Measurements from ENCODE around the gene DGKB.
"Not testable (repeated sequence)": the region's sequence is repeated elsewhere in the genome, so short reads cannot be mapped to it uniquely, and the experiment has no call there.

Gene DGKB

DNA sequence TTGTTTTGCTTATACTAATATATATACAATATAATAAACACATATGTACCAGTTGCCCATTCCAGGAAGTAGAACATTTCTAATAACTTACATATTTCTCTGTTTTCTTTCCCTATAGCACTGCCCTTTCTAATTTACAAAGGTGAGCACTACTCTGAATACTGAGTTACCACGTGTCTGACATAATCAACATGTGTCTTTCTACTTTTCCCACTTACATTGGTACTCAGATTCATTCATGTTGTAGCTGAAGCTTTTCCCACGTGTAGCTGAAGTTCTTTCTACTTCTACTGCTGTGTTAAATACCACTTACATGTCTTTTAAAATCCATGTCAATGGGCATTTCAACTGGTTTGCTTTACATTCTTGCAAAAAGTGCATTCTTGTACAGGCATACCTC is 317.3 kb downstream of the DGKB start:
- no peak for DNase-seq (ENCODE audit: low read depth, low spot score)

- no peak for DNase-seq (ENCODE audit: low read depth, low spot score)
Measured at GRCh38 chr7:14583518-14583917, 319.0 kb downstream of the DGKB start.

DNA sequence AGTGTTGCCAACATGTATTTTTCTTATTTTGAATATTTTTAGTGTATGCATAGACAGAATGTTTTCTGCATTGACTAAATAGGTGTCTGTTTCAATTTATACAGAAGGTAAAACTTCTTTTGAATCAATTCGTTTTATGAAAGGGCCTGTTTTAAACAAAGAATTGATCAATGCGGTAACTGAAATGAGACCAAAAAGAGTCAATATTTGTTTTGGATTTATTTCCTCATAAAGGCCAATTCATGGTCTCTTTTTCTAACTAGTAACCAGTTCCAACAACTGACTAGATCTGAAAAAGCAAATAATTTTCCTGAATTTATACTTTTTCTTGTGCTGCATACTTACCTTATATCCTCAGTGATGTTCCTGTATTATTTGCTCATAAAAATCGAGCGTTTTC is 320.5 kb downstream of the DGKB start:
- DNase-seq (ENCODE audit: low read depth, low spot score), result no peak

- no peak for DNase-seq (ENCODE audit: low read depth, low spot score)
Measured at GRCh38 chr7:14579971-14580370, 322.6 kb downstream of the DGKB start.

GRCh38 chr7:14576578-14576977 is 326.0 kb downstream of the DGKB start:
- DNase-seq (ENCODE audit: low read depth, low spot score), result no peak

- DNase-seq (ENCODE audit: low read depth, low spot score), result no peak
Measured at GRCh38 chr7:14570750-14571607, 331.6 kb downstream of the DGKB start.

DNA sequence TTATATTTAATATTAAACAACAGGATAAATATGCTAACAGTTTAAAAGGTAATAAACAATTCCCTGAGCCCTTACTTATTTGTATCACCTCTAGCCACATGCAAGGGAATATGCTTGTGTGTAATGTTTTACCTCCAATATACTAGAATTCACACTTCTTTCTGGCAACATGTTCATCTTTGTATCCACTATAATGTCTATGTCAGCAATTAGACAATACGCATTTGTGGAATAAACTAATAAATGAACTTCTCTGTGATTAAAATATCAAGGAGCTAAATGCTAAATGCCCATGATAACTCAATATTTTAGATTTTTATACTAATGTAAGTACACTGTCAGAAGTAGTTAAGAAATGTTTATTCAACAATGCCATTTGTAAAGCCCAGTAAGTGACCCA is 350.5 kb downstream of the DGKB start:
- DNase-seq (ENCODE audit: low read depth, low spot score), result no peak

- DNase-seq (ENCODE audit: low read depth, low spot score), result no peak
Measured at GRCh38 chr7:14551310-14551709, 351.2 kb downstream of the DGKB start.

DNA sequence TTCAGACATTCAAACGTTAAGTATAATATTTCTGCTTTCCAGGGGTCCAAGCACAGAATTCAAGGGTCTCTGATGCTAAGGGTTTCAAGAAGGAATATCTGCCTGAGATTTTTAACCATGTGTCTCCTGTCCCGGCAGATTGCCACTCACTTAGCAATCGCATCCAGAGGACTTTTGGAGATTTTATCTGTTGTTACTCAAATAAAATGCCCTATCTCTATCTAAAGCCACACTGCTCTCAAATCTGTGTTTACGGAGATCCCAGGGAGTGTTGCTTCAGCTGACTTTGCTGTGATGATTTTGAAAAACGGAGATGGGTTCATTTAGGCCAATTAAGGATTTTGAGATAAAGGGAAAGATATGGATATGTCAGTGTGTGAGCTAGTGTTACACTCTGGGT is 359.9 kb downstream of the DGKB start:
- DNase-seq (ENCODE audit: low read depth, low spot score), result no peak

- no peak for DNase-seq (ENCODE audit: low read depth, low spot score)
Measured at GRCh38 chr7:14521183-14521582, 381.4 kb downstream of the DGKB start.

- no peak for DNase-seq (ENCODE audit: low read depth, low spot score)
Measured at GRCh38 chr7:14510268-14510667, 392.3 kb downstream of the DGKB start.

GRCh38 chr7:14507617-14508016 is 394.9 kb downstream of the DGKB start:
- no peak for DNase-seq (ENCODE audit: low read depth, low spot score)

DNA sequence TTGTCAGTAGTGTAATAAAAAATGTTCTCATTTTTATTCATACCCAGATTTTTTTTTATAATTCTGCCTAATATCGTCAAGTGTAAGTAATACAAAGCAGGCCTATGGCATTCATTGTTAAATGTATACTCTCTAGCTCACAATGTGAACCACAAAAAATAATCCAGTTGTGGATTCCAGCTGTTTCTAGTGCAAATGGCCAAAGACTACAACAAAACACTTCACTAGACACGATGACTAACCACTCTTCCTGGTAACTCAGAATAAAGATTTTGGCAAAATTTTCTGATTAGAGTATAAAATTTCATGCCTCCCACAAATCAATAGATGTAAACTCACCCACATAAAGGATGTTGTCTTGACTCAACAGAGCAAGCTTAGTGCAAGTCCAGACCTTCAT is 396.6 kb downstream of the DGKB start:
- DNase-seq (ENCODE audit: low read depth, low spot score), result no peak

DNA sequence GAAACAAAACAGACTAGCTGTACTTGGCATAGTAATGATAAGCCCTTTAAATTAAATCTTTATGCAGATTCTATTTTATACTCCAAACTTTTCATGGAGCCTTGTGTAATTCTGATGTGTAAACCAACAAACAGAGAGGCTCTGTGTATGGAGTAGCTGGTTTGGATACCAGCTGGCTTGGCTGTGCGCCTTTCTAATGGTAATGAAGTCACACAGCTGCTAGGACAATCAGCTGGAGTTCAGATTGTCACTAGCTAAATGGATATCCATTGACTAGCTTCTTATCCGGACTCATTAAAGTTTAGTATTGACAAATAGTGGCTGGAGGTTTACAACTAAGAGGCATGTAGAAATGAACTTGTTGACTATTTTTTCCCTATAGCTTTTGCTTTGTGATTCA is 398.4 kb downstream of the DGKB start:
- DNase-seq (ENCODE audit: low read depth, low spot score), result peak; percentile 2

- no peak for DNase-seq (ENCODE audit: low read depth, low spot score)
Measured at GRCh38 chr7:14503623-14504022, 398.9 kb downstream of the DGKB start.

- no peak for DNase-seq (ENCODE audit: low read depth, low spot score)
Measured at GRCh38 chr7:14501436-14501835, 401.1 kb downstream of the DGKB start.

- no peak for DNase-seq (ENCODE audit: low read depth, low spot score)
Measured at GRCh38 chr7:14497390-14497789, 405.2 kb downstream of the DGKB start.

DNA sequence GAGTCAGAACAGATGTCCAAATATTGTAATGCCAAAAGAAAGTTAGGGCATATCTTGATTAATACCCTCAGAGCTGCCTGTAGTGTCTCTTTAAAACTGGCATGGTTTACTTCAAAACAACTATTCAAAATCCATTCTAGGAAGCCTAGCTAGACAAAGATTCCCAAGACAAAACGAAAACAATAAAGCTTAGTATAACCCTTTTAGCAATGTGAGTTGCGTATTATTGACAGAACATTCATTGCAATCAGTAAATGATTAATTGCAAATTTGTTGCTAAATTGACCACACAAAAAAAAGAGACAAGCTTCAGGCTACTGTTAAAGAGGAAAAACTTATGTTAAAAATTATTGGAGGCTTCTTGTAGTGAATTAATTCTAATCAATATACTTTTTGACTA is 406.9 kb downstream of the DGKB start:
- no peak for DNase-seq (ENCODE audit: low read depth, low spot score)

DNA sequence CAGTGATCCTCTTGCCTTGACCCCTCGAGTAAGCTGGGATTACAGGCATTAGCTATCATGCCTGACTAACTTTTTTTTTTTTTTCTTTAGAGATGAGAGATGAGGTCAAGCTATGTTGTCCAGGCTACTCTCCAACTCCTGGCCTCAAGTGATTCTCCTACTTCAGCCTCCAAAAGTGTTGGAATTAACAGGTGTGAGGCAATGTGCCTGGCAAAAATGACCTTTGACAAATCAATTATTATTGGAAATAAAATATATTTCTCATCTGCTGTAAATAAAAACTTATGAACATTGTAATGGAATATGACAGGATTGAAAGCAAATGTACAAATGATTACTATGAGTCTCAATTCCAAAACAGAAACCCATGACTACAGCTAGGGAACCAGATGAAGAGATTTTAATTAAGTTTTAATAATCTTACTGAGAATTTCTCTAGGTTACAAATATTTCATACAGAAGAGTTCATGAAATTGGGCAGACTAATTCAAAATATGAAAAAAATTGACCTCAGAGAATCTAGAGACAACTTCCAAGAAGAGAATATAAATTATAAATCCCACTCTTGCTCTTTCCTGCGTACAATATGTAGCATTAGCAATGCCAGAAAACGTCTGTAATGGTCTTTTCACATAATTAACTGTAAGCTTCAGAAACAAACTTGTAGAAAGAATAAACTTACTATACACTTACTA is 414.7 kb downstream of the DGKB start:
- no peak for DNase-seq (ENCODE audit: low read depth, low spot score)

- no peak for DNase-seq (ENCODE audit: low read depth, low spot score)
Measured at GRCh38 chr7:14483663-14484062, 418.9 kb downstream of the DGKB start.

- no peak for DNase-seq (ENCODE audit: low read depth, low spot score)
Measured at GRCh38 chr7:14480281-14480680, 422.3 kb downstream of the DGKB start.

DNA sequence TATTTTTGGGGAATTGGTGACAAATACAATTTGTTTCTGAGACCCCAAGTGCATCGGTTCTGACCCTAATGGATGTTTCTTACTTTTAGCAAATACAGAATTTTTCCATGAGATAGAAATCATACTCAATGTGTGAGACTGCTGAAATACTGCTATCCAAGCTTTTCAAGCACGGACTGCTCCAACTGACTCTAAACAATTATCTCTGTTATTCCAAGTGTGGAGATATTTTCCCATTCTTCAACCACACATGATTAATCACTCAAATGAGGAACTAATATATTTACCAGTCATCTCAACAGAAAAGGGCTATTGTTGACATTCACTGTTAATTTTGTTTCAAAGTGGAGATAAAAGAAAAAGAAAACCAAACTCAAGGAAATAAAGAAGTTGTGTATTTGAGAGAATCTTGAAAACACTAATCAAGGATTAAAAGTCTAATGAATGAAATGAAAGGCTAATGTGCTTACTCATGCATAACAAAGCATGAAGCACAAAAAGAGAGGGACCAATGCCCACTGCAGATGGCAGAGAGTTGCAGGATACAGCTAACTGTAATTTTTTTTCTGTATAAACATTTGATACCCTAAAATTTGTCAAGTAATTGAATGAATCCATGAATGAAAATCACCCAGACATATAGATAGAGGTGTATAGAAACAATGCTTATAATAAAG is 423.6 kb downstream of the DGKB start:
- DNase-seq (ENCODE audit: low read depth, low spot score), result no peak

GRCh38 chr7:14461716-14462115 is 440.8 kb downstream of the DGKB start:
- DNase-seq (ENCODE audit: low read depth, low spot score), result not testable (repeated sequence)

Data from iPS DF 19.7 (cell line).